Activated CD4-positive, CD25-positive, alpha-beta regulatory T cell treated with anti-CD3 and anti-CD28 coated beads, Interleukin-2, amount 50 U/mL, for 24 hours (primary cell): ENCODE results near the gene HIGD2B.
"Not testable (repeated sequence)": the region's sequence is repeated elsewhere in the genome, so short reads cannot be mapped to it uniquely, and the experiment has no call there.

ENCODE experiments used
- ATAC-seq, 2 donors: fragments of 150-1000 bp; cut with Tn5 transposase; one replicate each; pipeline ENCODE4 v1.10.0; 2021; ENCODE audit warnings: mild to moderate bottlenecking in 1 of 2, moderate library complexity in 1 of 2

The HIGD2B gene, protein sequence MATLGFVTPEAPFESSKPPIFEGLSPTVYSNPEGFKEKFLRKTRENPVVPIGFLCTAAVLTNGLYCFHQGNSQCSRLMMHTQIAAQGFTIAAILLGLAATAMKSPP

DNA sequence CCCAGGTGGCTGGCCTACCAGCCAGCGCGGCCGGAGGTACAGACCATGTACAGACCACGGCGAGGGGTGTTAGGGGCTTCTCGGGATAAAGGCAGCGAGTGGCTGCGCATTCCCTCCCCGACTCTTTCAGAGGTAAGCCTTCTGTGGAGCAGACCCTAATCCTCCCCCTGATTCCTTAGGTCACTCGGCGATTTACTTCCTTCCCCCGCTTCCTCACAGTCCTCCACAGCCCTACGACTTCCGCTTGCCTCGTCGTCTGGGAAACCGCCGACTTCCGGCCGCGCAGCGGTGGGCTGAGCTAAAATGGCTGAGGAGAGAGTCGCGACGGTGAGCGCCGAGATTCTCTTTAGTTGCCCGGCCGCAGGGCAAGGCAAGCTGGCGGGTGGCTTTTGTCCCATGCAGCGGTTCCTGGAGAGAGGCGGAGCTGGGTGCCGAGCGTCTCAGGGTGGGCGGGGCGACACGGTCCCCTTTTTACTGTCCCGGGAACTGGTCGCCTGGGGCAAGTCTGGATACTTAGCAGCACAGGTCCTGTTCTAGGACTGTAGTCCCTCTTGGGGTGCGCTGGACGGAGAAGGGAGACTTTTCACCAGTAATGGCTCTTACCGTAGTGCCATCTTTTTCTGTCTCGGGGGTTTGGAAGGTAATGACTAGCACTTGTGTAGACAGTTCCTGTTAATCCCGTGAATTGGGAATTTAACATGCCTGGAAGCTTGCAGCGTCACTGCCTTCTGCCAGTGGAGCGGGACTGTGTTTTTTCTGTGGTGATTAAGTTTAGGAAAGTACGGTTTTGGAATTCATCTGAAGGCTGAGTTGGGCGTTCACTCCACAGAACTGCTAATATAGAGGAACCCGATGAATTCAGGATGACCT is at the start of gene HIGD2B, which contains the start of gene BBS4:
TSS of gene HIGD2B (minus strand) at position 258 of the 870 bp plus-strand sequence. CDS start 9,808 bp downstream, outside the sequence.
TSS of gene BBS4 (plus strand) at position 283 of the 870 bp plus-strand sequence. CDS start at position 304, 21 bp downstream.
- peak; percentile 98 for ATAC-seq

DNA sequence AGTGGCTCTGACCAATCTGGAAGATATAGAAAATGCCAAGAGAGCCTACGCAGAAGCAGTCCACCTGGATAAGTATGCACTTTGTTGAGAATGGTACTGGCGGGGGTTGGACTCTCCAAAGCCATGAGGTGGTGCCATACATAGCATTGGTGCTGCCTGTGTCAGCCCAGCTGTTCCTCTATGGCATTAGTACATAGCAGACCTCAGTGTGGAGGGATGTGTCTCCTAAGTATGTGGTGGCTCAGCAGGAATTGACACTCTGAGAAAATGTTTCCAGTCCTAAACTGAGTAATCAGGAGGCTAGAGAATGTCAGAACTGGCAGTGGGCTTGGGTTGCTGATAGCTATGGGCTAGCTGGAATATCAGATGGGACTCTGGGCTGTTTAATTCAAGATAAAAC is 49.1 kb upstream of the HIGD2B start:
- no peak for ATAC-seq

GRCh38 chr15:72733941-72734738 is 48.2 kb upstream of the HIGD2B start:
- ATAC-seq = no peak

DNA sequence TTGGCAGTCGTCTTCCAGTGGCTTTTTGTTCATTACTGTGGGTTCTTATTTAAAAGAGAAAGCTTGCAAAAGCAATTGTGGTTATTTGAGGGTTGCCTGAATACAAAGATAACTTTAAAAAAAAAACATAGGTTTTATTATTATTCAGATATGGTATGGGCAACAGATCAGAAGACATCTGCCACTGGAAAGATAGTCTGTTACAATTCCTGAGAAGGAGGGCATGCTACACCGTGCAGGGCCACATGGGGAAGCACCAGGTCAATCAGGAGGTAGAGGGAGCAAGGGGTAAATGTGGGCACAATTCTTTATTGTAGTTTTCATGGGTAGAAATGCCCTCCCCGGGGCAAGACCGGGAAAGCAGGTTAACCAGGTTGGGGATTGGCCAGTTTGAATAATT is 46.5 kb upstream of the HIGD2B start:
- ATAC-seq = peak in 1 of 2 donors; percentile 20

DNA sequence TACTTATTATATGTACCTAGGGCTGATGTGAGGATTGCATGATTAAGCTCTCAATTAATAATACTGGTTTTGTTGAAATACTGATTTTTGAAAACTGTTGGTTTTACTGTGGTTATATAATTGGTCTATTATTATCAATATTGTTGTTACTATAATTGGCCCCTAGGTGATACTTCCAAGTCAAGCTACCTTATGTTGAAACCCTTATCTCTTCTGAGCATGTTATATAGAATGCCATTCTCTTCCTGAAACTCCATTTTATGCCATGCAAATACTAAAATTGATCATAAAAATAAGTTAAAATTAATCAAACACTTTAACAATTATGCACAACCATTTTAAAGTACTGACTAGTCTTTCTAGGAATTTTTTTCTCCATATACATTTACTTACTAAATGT is 46.1 kb upstream of the HIGD2B start:
- no peak for ATAC-seq

DNA sequence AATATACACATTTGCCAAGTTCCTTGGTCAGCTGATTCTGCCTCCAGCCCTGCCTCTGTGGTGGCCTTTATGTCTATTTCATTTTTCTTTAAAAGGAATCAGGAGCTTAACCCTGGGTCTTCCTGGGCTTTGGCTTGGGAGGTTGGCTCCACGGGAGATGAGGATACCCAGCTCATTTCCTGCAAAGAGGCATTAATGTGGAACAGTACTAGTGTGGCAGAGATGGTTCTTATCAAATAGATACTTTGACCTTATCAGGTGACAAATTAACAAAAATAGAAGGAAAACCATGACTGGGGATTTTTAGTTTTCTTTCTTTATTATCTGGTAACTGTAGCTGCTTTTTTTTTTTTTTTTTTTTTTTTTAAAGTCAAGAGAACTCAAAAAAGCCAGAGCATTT is 42.8 kb upstream of the HIGD2B start:
- ATAC-seq = no peak

- not testable (repeated sequence) for ATAC-seq
Measured at GRCh38 chr15:72728249-72728648, 42.3 kb upstream of the HIGD2B start.

GRCh38 chr15:72727154-72727553 is 41.2 kb upstream of the HIGD2B start:
- ATAC-seq = no peak

DNA sequence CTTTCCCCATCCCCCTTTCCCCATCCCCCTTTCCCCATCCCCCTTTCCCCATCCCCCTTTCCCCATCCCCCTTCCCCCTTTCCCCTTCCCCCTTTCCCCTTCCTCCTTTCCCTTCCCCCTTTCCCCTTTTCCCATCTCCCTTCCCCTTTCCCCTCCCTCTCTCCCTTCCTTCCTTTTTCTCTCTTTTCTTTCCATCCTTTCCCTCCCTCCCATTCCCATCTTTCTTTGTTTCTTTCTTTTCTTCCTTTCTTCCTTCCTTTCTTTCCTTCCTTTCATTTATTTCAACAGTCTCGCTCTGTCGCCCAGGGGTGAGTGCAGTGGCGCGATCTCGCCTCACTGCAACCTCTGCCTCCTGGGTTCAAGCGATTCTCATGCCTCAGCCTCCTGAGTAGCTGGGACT is 39.9 kb upstream of the HIGD2B start:
- not testable (repeated sequence) for ATAC-seq

DNA sequence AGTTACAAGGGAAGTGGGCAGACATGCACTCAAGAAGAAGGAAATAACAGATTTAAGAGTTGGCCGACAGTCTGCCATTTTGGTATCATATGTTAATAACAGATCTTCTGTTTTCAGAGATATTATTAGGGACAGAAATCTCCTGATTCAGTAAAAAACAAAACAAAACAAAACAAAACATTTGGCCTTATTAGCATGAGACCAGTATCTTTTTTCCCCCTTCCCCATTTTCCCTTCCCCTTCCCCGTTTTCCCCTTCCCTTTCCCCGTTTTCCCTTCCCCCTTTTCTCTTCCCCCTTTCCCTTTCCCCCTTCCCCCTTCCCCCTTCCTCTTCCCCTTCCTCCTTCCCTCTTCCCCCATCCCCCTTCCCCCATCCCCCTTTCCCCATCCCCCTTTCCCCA is 39.5 kb upstream of the HIGD2B start:
- no peak for ATAC-seq

- no peak for ATAC-seq
Measured at GRCh38 chr15:72724028-72724427, 38.0 kb upstream of the HIGD2B start.

DNA sequence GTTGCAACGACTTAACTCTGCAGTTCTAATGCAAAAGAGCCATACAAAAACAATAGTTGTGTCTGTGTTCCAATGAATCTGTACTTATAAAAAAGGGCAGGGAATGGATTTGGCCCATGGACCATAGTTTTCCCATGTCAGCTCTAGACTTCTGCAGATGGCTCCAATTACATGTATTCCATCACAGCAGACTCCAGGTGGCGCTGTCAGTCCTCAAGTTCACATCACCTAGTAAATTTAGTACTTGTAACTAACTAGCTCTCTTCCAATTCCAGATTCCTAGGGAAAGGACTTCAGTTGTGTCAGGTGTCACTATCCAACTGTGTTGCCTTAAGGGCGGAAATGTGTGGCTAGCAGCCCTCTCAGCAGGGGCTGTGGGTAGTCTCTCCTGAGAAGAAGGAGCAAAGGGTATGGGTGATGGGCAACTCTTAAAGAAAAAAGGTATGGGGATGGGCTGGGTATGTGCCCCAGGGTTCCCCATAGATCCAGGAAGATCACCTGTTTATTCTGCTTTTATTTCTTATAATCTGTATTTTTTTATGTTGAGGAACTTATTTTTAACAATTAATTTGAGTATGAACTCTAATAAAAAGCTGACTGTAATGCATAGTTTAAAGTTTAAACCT is 36.2 kb upstream of the HIGD2B start:
- peak in 1 of 2 donors; percentile 30 for ATAC-seq

GRCh38 chr15:72708551-72709303 is 22.7 kb upstream of the HIGD2B start:
- not testable (repeated sequence) for ATAC-seq

- ATAC-seq = no peak
Measured at GRCh38 chr15:72706266-72706665, 20.3 kb upstream of the HIGD2B start.

DNA sequence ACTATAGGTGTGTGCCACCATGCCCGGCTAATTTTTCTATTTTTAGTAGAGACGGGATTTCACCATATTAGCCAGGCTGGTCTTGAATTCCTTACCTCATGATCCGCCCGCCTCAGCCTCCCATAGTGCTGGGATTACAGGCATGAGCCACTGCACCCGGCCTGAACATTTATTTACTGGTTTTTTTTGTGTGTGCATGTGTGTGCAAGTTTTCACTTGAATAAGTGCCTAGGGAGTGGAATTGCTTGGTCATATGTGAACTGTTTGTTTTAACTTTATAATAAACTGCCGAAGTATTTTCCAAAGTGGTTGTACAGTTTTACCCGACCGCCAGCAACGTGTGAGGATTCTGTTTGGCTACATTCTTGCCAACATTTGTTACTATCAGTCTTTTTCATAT is 14.1 kb upstream of the HIGD2B start:
- ATAC-seq = no peak

- ATAC-seq = no peak
Measured at GRCh38 chr15:72698938-72699337, 13.0 kb upstream of the HIGD2B start.

DNA sequence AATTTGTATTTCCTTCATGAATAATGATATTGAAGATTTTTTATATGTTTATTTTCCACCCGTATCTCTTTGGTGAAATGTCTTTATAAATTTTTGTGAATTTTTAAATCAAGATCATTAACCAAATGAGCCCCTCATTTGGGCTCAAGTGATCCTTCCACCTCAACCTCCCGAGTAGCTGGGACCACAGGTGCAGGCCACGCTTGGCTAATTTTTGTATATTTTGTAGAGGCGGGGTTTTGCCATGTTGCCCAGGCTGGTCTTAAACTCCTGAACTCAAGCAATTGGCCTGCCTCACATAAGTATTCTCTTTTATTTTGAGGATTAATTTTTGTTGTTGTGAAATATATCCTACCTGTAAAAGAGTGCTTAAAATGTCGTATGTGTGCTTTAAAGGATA is 5.0 kb upstream of the HIGD2B start:
- no peak for ATAC-seq

- ATAC-seq = no peak
Measured at GRCh38 chr15:72688697-72689096, 2.7 kb upstream of the HIGD2B start.

GRCh38 chr15:72685301-72685924 is 569 bp downstream of the HIGD2B start:
- ATAC-seq = no peak

DNA sequence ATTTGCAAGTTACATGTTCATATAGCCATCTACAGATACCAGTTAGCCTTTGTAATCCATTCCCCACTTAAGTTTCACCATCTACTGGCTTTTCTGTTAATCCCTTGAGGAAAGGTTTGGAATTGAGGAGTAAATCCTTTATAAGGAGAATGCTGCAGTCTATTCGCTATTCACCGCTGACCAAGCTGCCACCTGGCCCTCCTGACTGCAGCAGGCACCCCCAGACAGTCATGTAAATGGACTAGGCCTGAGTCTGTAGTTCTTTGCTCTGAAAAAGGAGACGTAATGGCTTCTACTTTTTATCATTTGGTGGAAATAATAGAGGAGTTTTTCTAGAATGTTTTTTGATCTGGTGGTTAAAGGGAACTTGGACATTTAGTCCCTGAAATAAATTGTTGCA is 3.2 kb downstream of the HIGD2B start:
- no peak for ATAC-seq

GRCh38 chr15:72680931-72681330 is 5.1 kb downstream of the HIGD2B start:
- no peak for ATAC-seq

DNA sequence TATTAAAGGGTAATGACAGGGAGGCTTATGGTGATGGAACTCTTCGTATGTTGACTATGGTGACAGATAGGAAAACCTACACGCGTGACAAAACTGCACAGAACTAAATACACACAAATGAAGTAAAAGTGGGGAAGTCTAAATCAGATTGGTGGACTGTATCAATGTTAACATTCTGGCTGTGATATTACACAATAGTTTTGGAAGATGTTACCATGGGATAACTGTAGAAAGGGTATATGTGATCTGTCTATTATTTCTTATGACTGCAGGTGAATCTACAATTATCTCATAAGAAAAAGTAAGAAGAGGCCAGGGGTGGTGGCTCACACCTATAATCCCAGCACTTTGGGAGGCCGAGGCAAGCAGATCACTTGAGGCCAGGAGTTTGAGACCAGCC is 9.1 kb downstream of the HIGD2B start:
- no peak for ATAC-seq
